Nephron (organoid): ENCODE data around the gene KCTD19.
A peak's percentile ranks its signal among the peaks of the same experiment; 100 is the strongest.

Experiments
- H3K27ac Mint-ChIP-seq, 3 experiments: 2 replicates each; pipeline ENCODE4 v1.8.0; 2020; ENCODE audit warnings: mixed read lengths in 3 of 3, mild to moderate bottlenecking in 2 of 3, moderate library complexity in 1 of 3
- H3K27me3 Mint-ChIP-seq: 2 replicates; pipeline ENCODE4 v1.8.0; 2021; ENCODE audit warnings: low read depth, mild to moderate bottlenecking, moderate library complexity, mixed read lengths
- H3K36me3 Mint-ChIP-seq: 2 replicates; pipeline ENCODE4 v1.8.0; 2020; ENCODE audit warnings: low read depth, mixed read lengths
- H3K4me1 Mint-ChIP-seq: 2 replicates; pipeline ENCODE4 v1.8.0; 2020; ENCODE audit warnings: mixed read lengths
- H3K4me3 Mint-ChIP-seq, 3 experiments: 2 replicates each; pipeline ENCODE4 v1.8.0; 2020; ENCODE audit warnings: mild to moderate bottlenecking in 3 of 3, mixed read lengths in 3 of 3, moderate library complexity in 2 of 3
- H3K9me3 Mint-ChIP-seq: 2 replicates; pipeline ENCODE4 v1.8.0; 2020; ENCODE audit warnings: mixed read lengths
- TF ChIP-seq, protein P1 (sequence below), 3 experiments: fragments of 200-600 bp; sonication (generic); IDR thresholded peaks; one replicate each; pipeline ENCODE4 v1.5.0; 2021; ENCODE audit warnings: antibody characterized with exemption in 3 of 3; ENCODE audit not compliant: unreplicated experiment in 3 of 3

The KCTD19 gene

DNA sequence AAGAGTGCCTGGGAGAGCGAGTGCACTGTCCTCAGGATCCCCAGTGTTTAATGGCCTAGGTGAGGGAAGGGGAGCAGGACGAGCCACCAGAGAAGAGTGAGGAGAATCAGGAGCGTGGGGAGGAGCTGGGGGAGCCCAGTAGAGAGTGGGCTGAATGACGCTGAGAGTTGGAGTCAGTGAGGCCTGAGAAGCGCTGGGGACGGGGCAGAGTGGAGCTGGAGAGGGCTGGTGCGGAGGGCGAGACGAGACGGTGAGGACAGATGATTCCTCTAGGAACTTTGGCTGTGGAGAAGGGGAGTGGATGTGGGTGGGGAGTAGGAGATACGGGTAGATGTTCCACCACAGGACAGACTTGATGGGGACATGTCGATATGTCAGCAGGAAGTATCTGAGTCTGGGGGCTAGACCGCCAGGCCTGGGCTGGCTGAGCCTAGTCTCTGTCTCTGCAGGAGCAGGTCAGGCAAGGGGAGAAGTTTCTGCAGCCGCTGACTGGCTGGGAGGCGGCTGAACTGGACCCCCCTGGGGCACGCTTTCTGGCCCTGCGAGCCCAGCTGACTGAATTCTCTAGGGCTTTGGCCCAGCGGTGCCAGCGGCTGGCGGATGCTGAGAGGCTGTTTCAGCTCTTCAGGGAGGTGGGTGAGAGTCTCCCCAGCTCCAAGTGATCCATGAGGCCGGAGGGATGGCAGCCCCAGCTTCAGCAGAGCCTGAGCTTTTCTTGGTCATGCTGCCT is 42.5 kb downstream of the KCTD19 start:
- no peaks in the 10 kb centered on the region for H3K4me1 Mint-ChIP-seq
- H3K27ac Mint-ChIP-seq: no peak overlapping the region
- TF ChIP-seq, protein P1, sequence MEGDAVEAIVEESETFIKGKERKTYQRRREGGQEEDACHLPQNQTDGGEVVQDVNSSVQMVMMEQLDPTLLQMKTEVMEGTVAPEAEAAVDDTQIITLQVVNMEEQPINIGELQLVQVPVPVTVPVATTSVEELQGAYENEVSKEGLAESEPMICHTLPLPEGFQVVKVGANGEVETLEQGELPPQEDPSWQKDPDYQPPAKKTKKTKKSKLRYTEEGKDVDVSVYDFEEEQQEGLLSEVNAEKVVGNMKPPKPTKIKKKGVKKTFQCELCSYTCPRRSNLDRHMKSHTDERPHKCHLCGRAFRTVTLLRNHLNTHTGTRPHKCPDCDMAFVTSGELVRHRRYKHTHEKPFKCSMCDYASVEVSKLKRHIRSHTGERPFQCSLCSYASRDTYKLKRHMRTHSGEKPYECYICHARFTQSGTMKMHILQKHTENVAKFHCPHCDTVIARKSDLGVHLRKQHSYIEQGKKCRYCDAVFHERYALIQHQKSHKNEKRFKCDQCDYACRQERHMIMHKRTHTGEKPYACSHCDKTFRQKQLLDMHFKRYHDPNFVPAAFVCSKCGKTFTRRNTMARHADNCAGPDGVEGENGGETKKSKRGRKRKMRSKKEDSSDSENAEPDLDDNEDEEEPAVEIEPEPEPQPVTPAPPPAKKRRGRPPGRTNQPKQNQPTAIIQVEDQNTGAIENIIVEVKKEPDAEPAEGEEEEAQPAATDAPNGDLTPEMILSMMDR (IDR thresholded peaks at IDR 0.05; ENCODE audit: unreplicated experiment in 3 of 3): no peak

DNA sequence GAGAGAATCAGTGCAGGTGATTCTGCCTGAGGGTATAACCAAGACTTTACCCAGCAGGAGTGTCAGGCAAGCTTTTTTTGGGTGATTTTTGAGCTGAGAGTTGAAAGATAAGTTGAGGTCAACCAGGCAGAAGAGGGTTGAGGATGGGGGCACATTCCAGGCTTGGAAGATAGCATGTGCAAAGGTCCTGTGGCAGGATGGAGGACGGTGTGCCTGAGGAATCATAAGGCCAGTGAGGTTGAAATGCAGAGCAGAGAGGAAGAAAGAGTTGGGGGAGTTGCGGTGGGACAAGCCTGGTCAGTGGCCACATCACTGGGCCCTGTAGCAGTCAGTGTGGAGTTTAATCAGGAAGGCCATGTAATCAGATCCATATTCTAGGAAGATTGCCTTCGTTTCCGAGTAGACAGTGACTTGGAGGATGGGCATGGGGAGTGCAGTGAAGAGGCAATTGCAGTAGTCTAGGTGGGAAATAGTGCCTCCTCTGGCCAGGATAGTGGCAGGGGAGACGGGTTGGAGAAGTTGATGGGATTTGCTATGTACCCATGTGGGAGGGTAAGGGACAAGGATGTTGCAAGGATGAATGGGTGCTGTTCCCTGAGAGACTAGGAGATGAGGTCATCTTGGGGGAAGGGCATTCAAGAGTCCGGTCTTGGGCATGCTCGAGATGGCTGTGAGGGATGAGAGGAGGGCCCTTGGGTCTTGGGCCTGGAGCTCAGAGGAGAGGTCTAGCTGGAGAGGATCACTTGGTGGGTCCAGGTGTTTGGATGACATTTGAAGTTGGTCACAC is 43.3 kb downstream of the KCTD19 start:
- Mint-ChIP-seq H3K36me3 (no peaks in the 10 kb centered on the region), H3K27me3 (peaks cover 7% of the 10 kb centered on the region), H3K4me3 (no peak overlapping the region), H3K27ac (no peak overlapping the region), H3K4me1 (no peaks in the 10 kb centered on the region), H3K9me3 (no peaks in the 10 kb centered on the region)
- TF ChIP-seq, protein P1 (IDR thresholded peaks at IDR 0.05; ENCODE audit: unreplicated experiment in 3 of 3): no peak

More for the DNA sequence above, 42.5 kb downstream of the KCTD19 start:
- no peak overlapping the region for H3K4me3 Mint-ChIP-seq
- no peaks in the 10 kb centered on the region for H3K9me3 Mint-ChIP-seq
- peaks cover 7% of the 10 kb centered on the region for H3K27me3 Mint-ChIP-seq
- H3K36me3 Mint-ChIP-seq: no peaks in the 10 kb centered on the region

DNA sequence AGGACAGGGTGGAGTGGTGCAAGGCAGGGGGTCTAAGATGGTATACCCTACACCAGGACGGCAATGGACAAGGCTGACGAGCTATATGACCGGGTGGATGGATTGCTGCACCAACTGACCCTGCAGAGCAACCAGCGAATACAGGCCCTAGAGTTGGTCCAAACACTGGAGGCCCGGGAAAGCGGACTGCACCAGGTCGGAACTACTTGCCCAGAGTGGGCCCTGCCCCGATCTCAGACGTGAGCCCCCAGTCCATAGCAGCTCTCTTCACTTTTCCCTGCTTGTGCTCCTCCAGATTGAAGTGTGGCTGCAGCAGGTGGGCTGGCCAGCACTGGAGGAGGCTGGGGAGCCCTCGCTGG is 44.1 kb downstream of the KCTD19 start:
- TF ChIP-seq, protein P1 (IDR thresholded peaks at IDR 0.05; ENCODE audit: unreplicated experiment in 3 of 3): no peak
- Mint-ChIP-seq H3K27ac (no peak overlapping the region), H3K4me1 (peaks cover 3% of the 10 kb centered on the region), H3K36me3 (no peaks in the 10 kb centered on the region), H3K27me3 (peaks cover 6% of the 10 kb centered on the region), H3K4me3 (no peak overlapping the region), H3K9me3 (no peaks in the 10 kb centered on the region)

DNA sequence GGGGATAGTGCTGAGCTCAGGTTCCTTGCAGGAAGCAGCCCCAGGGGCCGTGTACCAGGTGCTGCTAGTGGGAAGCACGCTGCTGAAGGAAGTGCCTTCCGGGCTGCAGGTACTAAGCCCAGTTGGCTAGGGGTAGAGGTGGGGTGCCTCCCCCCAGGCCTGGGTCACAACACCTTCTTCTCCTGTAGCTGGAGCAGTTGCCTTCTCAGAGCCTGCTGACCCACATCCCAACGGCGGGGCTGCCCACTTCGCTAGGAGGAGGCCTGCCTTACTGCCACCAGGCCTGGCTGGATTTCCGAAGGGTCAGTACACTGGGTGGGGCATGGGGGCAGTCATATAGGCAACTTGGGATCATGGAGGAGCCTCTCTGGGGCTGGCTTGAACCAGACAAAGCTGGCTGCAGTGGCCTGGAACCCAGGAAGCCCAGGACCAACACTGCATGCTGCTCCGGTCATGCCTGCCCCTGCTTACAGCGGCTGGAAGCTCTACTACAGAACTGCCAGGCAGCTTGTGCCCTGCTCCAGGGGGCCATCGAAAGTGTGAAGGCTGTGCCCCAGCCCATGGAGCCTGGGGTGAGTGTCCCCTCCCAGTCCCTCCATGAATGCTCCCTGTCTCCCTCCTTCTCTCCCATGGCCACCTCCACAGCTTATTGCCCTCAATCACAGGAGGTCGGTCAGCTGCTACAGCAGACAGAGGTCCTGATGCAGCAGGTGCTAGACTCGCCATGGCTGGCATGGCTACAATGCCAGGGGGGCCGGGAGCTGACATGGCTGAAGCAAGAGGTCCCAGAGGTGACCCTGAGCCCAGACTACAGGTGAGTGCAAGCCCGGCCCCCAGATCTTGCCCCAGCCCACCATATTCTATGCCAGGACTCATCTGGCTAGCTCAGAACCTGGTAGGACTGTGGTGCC is 44.8 kb downstream of the KCTD19 start:
- Mint-ChIP-seq H3K27ac (no peak overlapping the region), H3K4me3 (peak overlapping the region in 1 of 3 experiments; percentile 65), H3K9me3 (no peaks in the 10 kb centered on the region), H3K36me3 (no peaks in the 10 kb centered on the region), H3K27me3 (peaks cover 3% of the 10 kb centered on the region), H3K4me1 (peaks cover 6% of the 10 kb centered on the region)
- TF ChIP-seq, protein P1 (IDR thresholded peaks at IDR 0.05; ENCODE audit: unreplicated experiment in 3 of 3): no peak

DNA sequence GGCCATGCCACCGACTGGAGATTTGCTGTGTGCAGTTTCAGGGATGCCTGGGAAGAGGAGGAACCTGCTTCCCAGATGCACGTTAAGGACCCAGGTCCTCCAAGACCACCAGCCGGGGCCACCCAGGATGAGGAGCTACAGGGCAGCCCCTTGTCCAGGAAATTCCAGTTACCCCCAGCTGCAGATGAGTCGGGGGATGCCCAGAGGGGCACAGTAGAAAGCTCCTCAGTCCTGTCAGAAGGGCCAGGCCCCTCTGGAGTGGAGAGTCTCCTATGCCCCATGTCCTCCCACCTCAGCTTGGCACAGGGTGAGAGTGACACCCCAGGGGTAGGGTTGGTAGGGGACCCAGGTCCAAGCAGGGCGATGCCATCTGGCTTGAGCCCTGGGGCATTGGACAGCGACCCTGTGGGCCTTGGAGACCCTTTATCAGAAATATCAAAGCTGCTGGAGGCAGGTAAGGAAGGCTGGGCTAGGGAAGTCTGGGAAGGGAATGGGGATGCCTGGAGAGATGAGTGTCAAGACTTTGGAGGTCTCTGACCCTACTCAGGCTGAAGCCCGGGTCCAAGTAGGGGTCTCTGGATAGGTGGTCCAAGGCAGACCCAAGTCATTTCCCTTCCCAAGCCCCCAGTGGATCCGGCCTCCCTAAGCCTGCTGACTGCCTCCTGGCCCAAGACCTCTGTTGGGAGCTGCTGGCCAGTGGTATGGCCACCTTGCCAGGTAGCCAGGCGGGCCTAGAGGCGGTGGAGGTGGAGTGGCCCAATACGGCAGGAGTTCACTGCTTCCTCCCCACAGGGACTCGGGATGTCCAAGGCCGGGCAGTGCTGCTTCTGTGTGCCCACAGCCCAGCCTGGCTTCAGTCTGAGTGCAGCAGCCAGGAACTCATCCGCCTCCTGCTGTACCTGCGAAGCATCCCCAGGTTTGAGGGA is 46.2 kb downstream of the KCTD19 start:
- Mint-ChIP-seq H3K27me3 (peaks cover 3% of the 10 kb centered on the region), H3K27ac (no peak overlapping the region), H3K4me3 (peak overlapping the region in 2 of 3 experiments; percentile 28 to 51), H3K9me3 (no peaks in the 10 kb centered on the region), H3K4me1 (peaks cover 10% of the 10 kb centered on the region), H3K36me3 (no peaks in the 10 kb centered on the region)
- TF ChIP-seq, protein P1 (IDR thresholded peaks at IDR 0.05; ENCODE audit: unreplicated experiment in 3 of 3): no peak
